Posterior vena cava (tissue), 2 donors: ENCODE measurements around the gene ATP9A. TPM values are rescaled to one million over a fixed set of nuclear protein-coding genes. Genes with fewer than 3 reads are reported as not detected.
"Not testable (repeated sequence)": the region's sequence is repeated elsewhere in the genome, so short reads cannot be mapped to it uniquely, and the experiment has no call there.

Experiments used
- DNase-seq: peaks from one replicate; pipeline ENCODE4 v3.0.0-alpha.2; 2020; ENCODE audit warnings: low spot score
- intact Hi-C, 2 donors: fragments of 100-400 bp; cut with DNase I; formaldehyde crosslinking; loops; one replicate each; pipeline versions ENCODE4 v1.14.1 to v1.14.2; 2022 to 2023
- total RNA-seq, 2 donors: library from RNA; stranded (reverse); fragmentation: NEBNext Ultra II Directional; extraction: Animal tissue kit (Norgen Biotek cat#: 25700); gene quantifications; one replicate each; pipeline ENCODE4 v1.2.1, GENCODE V29; 2021
- donor health status: DM: yes; HTN: yes; CAD: no.
- donor health status: DM: yes; HTN: yes; CAD: no.

Gene ATP9A
- total RNA-seq, 2 donors from 2014 or later, result 36.6 to 61.2 TPM

DNA sequence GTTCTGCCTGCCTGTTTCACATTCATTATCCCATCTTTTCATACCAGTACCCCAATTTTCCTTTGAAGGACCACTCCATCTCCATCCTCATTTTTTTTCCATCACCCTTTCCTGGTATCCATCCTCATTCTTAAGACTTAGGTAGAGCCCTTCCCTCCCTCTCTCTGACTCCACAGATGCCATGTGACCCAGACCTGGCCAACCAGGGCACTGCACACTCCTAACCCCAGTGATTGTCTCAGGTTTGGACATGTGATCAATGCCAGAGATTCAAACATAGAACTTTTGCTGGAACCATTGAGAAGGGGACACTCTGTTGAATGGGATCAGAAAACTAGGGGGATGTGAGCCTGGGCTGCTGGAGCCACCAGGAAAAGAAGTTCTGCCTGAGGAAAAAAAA is 186.6 kb downstream of the ATP9A start:
- DNase-seq, result no peak
- intact Hi-C loops, result no loop called here

DNA sequence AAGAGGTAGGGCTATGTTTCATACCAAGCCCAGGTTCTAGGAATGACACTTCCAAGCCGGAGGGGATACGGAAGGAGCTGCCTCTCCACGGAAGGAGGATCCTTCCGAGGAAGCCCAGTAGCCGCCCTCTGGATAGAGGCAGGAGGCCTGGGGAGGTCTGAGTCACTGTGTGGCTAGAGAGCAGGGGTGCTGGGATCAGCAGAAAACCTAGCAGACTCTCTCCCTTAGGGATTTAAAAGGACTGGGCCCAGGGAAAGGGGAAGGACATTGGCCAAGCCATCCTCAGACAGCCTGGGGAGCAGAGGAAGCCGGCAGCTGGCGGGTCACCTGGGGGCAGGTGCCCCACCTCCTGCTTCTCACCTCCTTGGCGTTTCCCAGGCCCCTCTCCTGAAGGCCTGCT is 189.1 kb downstream of the ATP9A start:
- intact Hi-C loops, result no loop called here
- DNase-seq, result no peak

DNA sequence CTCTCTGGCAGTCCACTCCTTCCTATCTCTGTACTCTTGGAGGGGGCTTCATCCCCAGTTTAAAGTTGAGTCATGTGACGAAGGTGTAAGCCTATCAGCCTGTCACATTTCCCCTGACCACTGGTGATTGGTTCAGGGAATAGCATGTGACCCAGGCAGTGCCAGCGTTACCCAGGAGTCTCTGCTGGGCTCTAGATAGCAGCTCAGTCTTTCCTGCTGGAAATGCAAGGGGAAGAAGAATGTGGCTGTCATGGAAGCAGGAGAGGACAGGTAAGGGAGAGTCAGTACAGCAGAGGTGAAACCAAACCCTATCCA is 190.1 kb downstream of the ATP9A start:
- no peak for DNase-seq
- intact Hi-C loops, result no loop called here

DNA sequence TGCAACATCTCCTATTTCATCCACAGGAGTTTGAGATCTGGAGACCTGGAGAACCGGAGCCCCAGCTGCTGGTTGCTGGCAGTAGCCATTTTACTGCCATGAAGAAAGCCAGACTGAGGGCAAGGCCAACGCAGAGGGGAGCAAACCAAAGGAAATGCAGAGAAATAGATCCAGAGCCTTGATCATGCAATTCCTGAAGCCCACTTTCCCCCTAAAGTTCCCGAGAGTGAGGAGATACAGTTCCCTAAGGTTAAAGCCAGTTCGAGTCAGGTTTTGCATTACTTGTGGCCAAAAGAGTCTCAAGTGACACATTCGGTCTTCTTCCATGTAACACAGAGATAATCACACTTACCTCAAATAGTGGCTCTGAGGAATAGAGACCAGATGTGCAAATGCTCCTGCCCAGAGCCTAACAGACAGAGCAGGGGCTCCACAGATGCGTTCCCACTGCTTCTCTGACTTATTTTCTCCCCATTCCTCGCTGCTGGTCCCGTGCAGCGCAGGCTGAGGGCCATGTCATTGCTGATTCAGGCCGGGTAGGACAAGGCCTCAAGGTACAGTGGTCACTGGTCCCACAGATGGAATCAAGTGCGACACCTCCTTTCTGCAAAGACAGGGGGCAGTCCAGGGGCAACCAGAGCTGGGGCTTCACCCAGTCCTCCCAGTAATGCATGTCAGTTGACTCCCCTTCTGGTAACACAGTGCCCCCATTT is 190.6 kb downstream of the ATP9A start:
- DNase-seq, result no peak
- intact Hi-C loops, result no loop called here

DNA sequence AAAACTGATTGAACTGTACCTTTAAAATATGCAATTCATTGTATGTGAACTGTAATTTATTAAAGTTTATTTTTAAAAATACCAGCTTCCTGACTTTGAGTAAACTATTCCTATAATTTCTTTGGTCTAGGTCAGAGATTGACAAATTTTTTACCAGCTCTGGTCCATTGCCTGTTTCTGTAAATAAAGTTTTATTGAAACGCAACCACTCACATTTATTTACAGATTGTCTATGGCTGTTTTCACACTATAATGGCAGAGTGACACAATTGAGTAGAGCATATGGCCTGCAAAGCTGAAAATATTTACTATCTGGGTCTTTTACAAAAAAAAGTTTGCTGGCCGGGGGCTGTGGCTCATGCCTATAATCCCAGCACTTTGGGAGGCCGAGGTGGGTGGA is 192.7 kb downstream of the ATP9A start:
- intact Hi-C loops, result no loop called here
- DNase-seq, result no peak

DNA sequence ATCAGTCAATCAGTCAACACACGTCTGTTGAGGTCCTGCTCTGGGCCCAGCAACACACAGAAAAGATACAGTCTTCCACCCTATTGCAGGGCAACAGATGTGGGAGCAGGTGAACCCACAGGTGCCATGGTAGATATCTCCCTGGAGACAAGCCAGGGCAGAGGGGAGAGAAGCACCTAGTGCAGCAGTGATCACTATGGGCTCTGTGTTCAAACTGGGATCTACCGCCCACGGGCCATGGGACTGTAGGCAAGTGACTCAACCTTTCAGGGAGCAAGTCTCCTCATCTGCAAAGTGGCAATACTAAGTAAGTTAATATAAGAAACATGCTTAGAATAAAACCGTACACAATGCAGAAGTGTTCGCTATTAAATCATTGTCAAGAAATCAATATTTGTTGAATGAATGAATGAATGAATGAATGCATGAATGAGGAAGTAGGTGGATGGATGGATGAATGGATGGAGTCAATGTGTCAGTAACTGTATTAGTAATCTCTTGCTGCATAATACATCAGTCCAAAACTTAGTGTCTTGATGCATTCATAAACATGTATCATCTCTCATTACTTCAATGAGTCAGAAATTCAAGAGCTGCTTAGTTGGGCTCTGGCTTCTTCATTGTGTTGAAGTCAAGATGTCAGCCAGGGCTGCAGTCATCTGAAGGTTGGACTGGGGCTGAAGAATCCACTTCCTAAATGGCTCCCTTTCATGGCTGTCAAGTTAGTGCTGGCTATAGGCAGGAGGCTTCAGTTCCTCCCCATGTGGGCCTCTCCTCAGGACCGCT is 193.7 kb downstream of the ATP9A start:
- no peak for DNase-seq
- intact Hi-C loops, result no loop called here

DNA sequence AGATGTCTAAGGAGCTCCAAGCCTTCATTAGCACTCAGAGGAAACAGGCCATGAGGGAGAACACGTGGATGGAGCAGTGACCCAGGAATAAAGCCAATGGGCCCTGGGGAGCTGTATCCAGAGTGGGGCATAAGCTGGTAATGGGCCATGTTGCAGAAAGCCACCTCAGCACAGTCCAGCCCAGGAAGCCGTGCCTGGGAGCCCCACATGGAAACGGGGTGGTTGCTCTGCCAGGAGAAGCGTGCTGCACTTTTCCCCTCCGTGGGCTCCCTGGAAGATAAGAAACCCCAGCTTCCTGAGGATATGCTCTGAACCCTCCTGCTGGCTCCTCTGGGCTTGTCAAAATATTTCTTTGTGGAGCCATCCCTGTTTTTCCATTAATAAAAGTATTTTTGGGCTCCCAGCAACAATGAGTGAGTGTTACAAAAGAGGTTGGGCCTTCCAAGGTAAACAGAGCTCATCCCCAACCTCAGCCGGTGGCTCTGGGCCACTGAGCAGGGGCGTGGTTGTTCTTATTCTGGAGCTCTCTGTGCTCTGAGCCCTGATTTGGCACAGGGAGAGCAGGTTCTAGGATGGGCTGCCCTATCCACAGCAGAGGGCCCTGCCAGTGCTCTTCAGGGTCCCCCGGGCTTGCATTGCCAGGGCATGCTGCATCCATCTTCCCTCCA is 194.5 kb downstream of the ATP9A start:
- intact Hi-C loops, result no loop called here
- DNase-seq, result peak; percentile 89

DNA sequence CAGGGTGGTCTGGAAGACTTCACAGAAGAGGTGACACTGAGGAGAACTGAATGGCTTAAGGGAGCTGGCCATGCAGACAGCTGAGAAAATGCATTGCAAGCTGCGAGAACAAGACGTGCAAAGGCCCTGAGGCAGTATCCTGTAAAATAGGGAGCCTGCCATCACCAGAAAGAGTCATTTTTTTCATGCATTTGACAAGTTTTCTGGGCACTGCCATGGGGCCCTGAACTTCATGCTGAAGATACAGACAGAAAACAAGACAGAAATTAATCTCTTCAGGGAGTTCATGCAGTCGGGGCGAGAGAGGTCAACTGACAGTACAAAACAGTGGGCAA is 196.8 kb downstream of the ATP9A start:
- intact Hi-C loops, result no loop called here
- no peak for DNase-seq

DNA sequence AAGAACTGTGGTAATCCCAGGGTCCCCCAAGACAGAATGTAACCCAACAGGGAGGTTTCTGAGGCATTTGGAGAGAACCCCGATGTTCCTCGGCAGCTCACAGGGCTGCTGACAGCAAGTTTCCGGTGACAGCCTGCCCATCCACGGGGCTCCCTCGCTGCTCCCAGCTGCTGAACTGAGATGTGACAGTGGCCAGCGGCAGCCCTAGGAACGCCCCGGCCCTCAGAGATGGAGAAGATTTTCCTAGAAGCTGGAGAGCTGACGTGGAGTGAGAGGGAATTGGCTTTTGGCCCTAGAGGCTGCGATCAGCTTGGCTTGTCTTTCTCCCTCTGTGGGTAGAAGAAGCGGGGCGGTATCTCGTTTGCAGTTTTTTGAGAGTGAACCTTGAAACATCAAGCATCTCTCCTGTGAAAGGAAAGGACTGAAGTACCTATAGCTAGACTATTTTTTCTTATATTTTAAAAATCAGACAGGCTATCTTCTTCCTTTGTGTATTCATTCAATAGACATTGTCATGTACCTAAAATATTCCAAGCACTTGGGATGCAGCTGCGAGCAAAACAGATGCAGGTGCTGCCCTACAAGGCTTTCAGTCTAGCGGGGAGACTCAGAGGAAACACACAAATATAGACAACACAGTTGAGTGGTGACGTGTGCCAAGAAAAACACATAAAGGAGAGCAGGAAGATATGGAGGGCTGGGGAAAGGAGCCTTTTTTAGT is 197.3 kb downstream of the ATP9A start:
- intact Hi-C loops, result no loop called here
- peak; percentile 85 for DNase-seq

DNA sequence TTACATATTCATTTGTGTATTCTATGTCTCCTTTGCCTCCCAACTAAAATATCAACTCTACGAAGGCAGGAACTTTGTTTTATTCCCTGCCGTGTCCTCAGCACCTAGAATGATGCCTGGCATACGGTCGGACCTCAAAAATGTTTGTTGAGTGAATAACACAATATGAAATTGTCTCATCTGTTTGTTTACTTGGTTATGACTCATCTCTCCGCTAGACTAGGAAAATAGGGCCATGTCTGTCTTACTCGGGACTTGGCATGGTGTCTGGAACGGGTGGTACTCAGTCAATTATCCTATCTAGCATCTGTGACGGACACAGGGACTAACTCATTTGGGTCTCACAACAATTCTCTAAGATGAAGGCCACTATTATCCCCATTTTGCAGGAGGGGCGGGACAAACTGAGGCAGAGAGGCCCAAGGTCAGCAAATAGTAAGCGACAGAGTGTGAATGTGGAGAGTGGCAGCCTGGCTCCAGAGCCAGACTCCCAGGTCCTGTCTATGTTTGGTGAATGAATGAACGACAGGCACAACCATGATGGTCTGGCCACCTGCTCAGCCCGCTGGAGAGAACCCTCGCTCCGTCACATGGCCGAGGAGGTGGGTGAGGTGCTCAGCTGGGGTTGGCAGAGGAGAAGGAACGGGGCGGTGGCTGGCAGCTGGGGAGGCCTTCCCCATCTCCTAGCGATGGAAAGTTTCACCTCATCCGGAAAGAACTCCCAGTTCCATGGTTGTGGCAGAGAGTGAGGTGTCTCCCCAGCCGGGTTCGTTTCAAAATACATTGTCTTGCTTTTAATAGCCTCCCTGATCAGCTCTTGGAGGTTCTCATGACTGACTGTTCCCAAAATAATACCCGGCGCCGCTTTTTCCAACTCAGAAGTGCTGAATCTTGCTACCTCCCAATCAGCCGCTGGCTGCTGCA is 198.1 kb downstream of the ATP9A start:
- intact Hi-C loops, result loop anchor here in 1 of 2 donors (10.0 kb wide), 1 partner anchor 125 kb away; no protein-coding TSS in a partner anchor
- DNase-seq, result no peak

DNA sequence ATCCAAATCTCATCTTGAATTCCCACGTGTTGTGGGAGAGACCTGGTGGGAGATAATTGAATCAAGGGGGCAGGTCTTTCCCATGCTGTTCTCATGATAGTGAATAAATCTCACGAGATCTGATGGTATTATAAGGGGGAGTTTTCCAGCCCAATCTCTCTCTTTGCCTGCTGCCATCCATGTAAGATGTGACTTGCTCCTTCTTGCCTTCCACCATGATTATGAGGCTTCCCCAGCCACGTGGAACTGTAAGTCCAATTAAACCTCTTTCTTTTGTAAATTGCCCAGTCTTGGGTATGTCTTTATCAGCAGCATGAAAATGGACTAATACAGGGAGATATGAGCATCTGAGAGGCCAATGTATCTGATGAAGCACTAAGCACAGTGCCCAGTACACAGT is 199.7 kb downstream of the ATP9A start:
- intact Hi-C loops, result loop anchor here in 1 of 2 donors (10.0 kb wide), 1 partner anchor 124 kb away; no protein-coding TSS in a partner anchor
- DNase-seq, result not testable (repeated sequence)

DNA sequence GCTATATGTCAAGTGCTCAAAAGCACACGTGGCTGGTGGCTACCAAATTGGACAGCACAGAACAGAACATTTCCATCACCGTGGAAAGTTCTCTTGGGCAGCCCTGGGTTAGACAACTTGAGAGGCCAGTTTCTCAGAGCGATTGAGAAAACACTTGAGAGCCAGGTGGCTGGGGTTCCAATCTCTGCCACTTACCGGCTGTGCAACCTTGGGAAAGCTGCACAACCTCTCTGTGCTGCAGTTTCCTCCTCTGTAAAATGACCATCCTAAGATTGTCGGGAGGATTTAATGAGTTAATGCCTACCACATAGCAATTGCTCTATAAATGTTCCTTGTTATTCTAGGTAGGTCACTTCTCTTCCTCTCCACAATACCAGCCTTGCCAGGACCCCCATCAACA is 200.6 kb downstream of the ATP9A start:
- intact Hi-C loops, result loop anchor here in 1 of 2 donors (10.0 kb wide), 1 partner anchor 123 kb away; no protein-coding TSS in a partner anchor
- no peak for DNase-seq

DNA sequence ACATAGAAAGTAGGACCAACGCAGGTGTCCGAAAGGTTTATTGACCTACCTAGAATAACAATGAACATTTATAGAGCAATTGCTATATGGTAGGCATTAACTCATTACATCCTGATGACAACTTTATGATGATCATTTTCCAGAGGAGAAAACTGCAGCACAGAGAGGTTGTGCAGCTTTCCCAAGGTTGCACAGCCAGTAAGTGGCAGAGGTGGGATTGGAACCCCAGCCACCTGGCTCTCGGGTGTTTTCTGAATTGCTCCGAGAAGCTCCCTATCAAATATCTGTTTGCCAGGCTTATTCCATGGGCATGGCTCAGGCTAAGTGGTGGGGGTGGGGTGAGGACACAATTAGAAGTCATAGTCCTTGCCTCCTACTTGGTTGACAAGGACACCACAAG is 201.6 kb downstream of the ATP9A start:
- intact Hi-C loops, result loop anchor here in 1 of 2 donors (10.0 kb wide), 1 partner anchor 122 kb away; no protein-coding TSS in a partner anchor
- no peak for DNase-seq

DNA sequence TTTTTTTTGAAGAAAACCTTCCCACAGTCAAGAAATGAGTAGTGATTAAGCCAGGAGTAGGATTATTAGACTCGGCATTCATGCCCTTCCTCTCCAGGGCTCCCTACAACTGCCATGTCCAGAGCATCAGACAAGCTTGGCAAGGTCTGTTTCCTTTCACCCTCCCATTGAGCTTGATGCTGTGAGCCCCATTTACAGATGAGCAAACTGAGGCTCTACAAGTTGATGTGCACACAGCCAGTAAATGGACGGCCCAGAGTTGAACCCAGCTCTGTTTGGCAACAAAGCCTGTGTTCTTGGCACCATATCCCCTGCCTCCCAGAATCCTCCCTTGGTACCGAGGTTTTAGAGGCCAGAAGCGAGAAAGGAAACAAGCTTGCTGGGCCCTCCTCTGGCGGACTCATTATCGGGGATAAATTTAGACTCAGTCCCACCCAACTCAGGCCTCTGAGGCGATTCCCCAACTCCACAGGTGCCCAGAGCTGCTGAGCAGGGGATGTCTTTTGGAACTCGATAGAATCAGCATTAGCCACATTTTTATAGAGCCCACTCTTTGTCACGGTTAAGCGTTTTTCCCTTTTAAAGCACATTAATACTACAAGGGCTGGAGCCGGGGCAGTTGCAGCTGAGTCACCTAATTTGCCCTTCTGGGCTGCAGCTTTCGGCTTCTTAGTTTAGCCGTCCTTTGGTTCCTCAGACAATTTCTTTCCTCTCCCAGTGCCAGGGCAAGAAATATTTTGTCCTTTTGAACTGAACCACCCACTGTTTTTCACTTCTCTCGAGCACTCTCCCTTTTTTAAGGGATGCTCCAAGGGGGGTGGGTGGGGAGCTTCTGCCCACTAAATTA is 202.7 kb downstream of the ATP9A start:
- intact Hi-C loops, result loop anchor here in 1 of 2 donors (10.0 kb wide), 1 partner anchor 121 kb away; no protein-coding TSS in a partner anchor
- DNase-seq, result no peak

DNA sequence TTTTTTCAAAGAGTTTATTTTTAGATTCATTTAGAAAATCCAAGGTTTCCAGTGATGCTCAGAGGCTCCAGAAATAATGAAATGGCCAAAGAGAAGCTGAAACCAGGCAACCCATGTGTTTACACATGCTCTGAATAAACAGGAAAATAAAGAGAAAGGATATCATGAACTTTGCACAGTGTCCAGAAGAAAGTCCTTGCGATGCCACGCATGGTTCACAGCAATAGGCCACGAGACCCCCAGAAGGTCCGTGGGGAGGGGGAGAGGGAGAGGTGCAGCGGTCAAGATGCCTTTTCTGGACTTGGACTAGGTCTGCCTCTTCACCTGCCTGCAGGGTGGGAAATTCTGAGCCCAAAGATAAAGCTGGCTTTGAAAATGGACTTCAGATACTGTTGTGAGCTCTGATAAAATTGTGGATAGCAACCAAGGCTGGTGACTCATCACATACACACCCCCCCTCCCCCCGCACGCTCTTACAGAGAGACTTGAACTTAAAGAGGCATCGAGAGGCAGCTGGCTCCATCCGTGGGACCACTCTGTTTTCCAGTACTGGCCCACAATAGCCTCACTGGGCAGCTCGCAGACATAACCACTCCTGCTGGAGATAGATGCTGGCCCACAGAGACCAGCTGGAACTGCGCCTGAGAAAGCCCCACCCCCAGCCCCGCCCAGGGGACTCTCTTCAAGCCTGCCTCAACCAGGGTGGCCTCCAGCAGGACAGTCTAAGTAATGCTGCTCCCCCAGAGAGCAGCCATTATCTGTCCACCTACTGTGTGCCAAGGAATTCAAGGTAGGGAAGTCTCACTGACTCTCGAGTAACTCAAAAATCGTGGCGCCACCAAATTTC is 204.5 kb downstream of the ATP9A start:
- peak; percentile 89 for DNase-seq
- intact Hi-C loops, result loop anchor here in 1 of 2 donors (10.0 kb wide), 1 partner anchor 119 kb away; no protein-coding TSS in a partner anchor

DNA sequence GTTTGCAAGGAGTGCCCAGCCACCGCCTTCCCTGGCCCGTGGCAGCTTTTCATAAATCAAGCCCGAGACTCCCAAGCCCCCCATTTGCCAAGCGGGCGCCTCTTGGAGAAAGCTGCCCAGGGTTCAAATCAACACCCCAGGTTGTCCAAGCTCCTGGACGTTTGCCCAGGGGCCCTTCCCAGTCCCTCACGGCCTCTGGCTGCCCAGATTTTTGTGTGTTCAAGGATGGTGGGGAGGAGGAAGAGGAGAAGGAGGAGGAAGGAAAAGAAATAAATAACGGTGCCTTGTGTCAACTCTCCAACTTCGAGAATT is 205.1 kb downstream of the ATP9A start:
- no peak for DNase-seq
- intact Hi-C loops, result loop anchor here in 1 of 2 donors (10.0 kb wide), 1 partner anchor 118 kb away; no protein-coding TSS in a partner anchor
